Uterus (tissue), 4 donors: ENCODE results near the gene PLXDC2. TPM values are rescaled to one million over a fixed set of nuclear protein-coding genes. Genes with fewer than 3 reads are reported as not detected.

Experiments used
- DNase-seq, 2 donors: peaks; one replicate each; pipeline ENCODE4 v3.0.0-alpha.2; 2019 to 2020
- H3K27ac ChIP-seq, 2 donors: fragments of 200-600 bp; sonication (generic); 1 replicate in 1 of 2; 2 replicates in 1 of 2; pipeline ENCODE4 v1.5.1; 2016 to 2018
- H3K27me3 ChIP-seq, 2 donors: fragments of 200-600 bp; sonication (generic); one replicate each; pipeline ENCODE4 v1.5.1; 2018 to 2019; ENCODE audit warnings: control low read depth in 1 of 2
- H3K36me3 ChIP-seq, 2 donors: fragments of 200-600 bp; sonication (generic); one replicate each; pipeline ENCODE4 v1.5.1; 2019; ENCODE audit warnings: control low read depth in 1 of 2
- H3K4me1 ChIP-seq, 2 donors: fragments of 200-600 bp; sonication (generic); one replicate each; pipeline ENCODE4 v1.5.1; 2018 to 2019; ENCODE audit warnings: control low read depth in 1 of 2
- H3K4me3 ChIP-seq, 2 donors: fragments of 200-600 bp; sonication (generic); 1 replicate in 1 of 2; 2 replicates in 1 of 2; pipeline ENCODE4 v1.5.1; 2018 to 2019; ENCODE audit warnings: mild to moderate bottlenecking in 1 of 2
- H3K9me3 ChIP-seq, 2 donors: fragments of 200-600 bp; sonication (generic); one replicate each; pipeline ENCODE4 v1.5.1; 2019; ENCODE audit warnings: control low read depth in 1 of 2
- CTCF ChIP-seq, 4 experiments: fragments of 200-600 bp in 2 of 4; fragments of 450-650 bp in 2 of 4; sonication (generic) in 2 of 4; IDR thresholded peaks; one replicate each; pipeline ENCODE4 v1.5.1; 2016 to 2019; ENCODE audit warnings: antibody characterized with exemption in 4 of 4, mild to moderate bottlenecking in 2 of 4, moderate library complexity in 1 of 4
- POLR2A ChIP-seq, 2 donors: fragments of 450-650 bp; IDR thresholded peaks; one replicate each; pipeline ENCODE4 v1.6.1; 2016; ENCODE audit warnings: antibody characterized with exemption in 2 of 2, mild to moderate bottlenecking in 1 of 2, moderate library complexity in 1 of 2
- intact Hi-C: fragments of 100-400 bp; cut with DNase I; formaldehyde crosslinking; loops from one replicate; pipeline ENCODE4 v1.15.1; 2023; ENCODE audit warnings: low total_unique reads
- total RNA-seq, 4 donors: library from RNA; depleted of rRNA in 3 of 4; stranded (reverse); fragments of >200 nt in 3 of 4; gene quantifications; one replicate each; pipeline versions ENCODE4 v1.1.0 to v1.2.4, GENCODE V29; 2014 to 2023
- donor health status: DM: yes; HTN: yes; CAD: no.

Gene PLXDC2
- total RNA-seq, 4 donors from 2014 or later: 39.4 to 59.2 (median 52.2) TPM

GRCh38 chr10:20303453-20304152, 487.4 kb downstream of the PLXDC2 start:
- Histone ChIP-seq H3K27ac (no peak overlapping the region), H3K9me3 (no peaks in the 10 kb centered on the region), H3K36me3 (no peaks in the 10 kb centered on the region), H3K27me3 (no peaks in the 10 kb centered on the region), H3K4me3 (no peak overlapping the region), H3K4me1 (no peaks in the 10 kb centered on the region)
- no peak for TF ChIP-seq POLR2A (IDR thresholded peaks at IDR 0.05)
- no peak for TF ChIP-seq CTCF (IDR thresholded peaks at IDR 0.05)
- intact Hi-C loops: no loop called here
- DNase-seq: no peak

GRCh38 chr10:20313665-20314064, 497.4 kb downstream of the PLXDC2 start:
- intact Hi-C loops: no loop called here
- no peak for DNase-seq
- Histone ChIP-seq H3K9me3 (no peaks in the 10 kb centered on the region), H3K36me3 (no peaks in the 10 kb centered on the region), H3K4me3 (no peak overlapping the region), H3K27ac (no peak overlapping the region), H3K4me1 (no peaks in the 10 kb centered on the region), H3K27me3 (no peaks in the 10 kb centered on the region)
- TF ChIP-seq CTCF (IDR thresholded peaks at IDR 0.05) (no peak), POLR2A (IDR thresholded peaks at IDR 0.05) (no peak)

- H3K4me1 ChIP-seq: no peaks in the 10 kb centered on the region
- H3K27me3 ChIP-seq: no peaks in the 10 kb centered on the region
- no peaks in the 10 kb centered on the region for H3K36me3 ChIP-seq
- no peak overlapping the region for H3K4me3 ChIP-seq
- H3K27ac ChIP-seq: no peak overlapping the region
- no peak for DNase-seq
- no peak for TF ChIP-seq CTCF (IDR thresholded peaks at IDR 0.05)
- TF ChIP-seq POLR2A (IDR thresholded peaks at IDR 0.05): no peak
- intact Hi-C loops: no loop called here
- H3K9me3 ChIP-seq: no peaks in the 10 kb centered on the region
Measured at GRCh38 chr10:20314431-20314830, 498.2 kb downstream of the PLXDC2 start.

- Histone ChIP-seq H3K9me3 (peaks cover 0 to 8% of the 10 kb centered on the region in 2 donors), H3K4me3 (no peak overlapping the region), H3K27ac (no peak overlapping the region), H3K36me3 (no peaks in the 10 kb centered on the region), H3K27me3 (no peaks in the 10 kb centered on the region), H3K4me1 (no peaks in the 10 kb centered on the region)
- intact Hi-C loops: no loop called here
- TF ChIP-seq POLR2A (IDR thresholded peaks at IDR 0.05) (no peak), CTCF (IDR thresholded peaks at IDR 0.05) (no peak)
- no peak for DNase-seq
Measured at GRCh38 chr10:20327954-20328353, 511.7 kb downstream of the PLXDC2 start.

GRCh38 chr10:20330246-20330645, 514.0 kb downstream of the PLXDC2 start:
- no peaks in the 10 kb centered on the region for H3K4me1 ChIP-seq
- DNase-seq: no peak
- H3K4me3 ChIP-seq: no peak overlapping the region
- intact Hi-C loops: no loop called here
- H3K27ac ChIP-seq: no peak overlapping the region
- H3K27me3 ChIP-seq: no peaks in the 10 kb centered on the region
- H3K9me3 ChIP-seq: peaks cover 0 to 8% of the 10 kb centered on the region in 2 donors
- no peaks in the 10 kb centered on the region for H3K36me3 ChIP-seq
- no peak for TF ChIP-seq POLR2A (IDR thresholded peaks at IDR 0.05)
- no peak for TF ChIP-seq CTCF (IDR thresholded peaks at IDR 0.05)
